ACC112 (cell line): ENCODE results near the gene TRIM58.

Source experiments
- H2AFZ ChIP-seq: fragments of 200-600 bp; sonication (generic); one replicate; pipeline ENCODE4 v1.6.0; 2017; ENCODE audit warnings: antibody characterized with exemption, low read length; ENCODE audit not compliant: unreplicated experiment
- H3K27ac ChIP-seq: fragments of 200-600 bp; sonication (generic); 2 replicates; pipeline ENCODE4 v1.5.1; 2014; ENCODE audit warnings: low read depth, mild to moderate bottlenecking, antibody characterized with exemption, low read length, moderate library complexity
- H3K27me3 ChIP-seq: fragments of 200-600 bp; sonication (generic); 2 replicates; pipeline ENCODE4 v1.6.1; 2014; ENCODE audit warnings: mild to moderate bottlenecking, antibody characterized with exemption, low read length, moderate library complexity, mixed read lengths; ENCODE audit not compliant: insufficient read depth
- H3K36me3 ChIP-seq: fragments of 200-600 bp; sonication (generic); 2 replicates; pipeline ENCODE4 v1.6.1; 2016; ENCODE audit warnings: mild to moderate bottlenecking, antibody characterized with exemption, low read length, moderate library complexity, mixed read lengths; ENCODE audit not compliant: insufficient read depth
- H3K4me1 ChIP-seq: fragments of 200-600 bp; sonication (generic); one replicate; pipeline ENCODE4 v1.6.1; 2016; ENCODE audit warnings: low read length, mixed read lengths; ENCODE audit not compliant: insufficient read depth, unreplicated experiment, control insufficient read depth
- H3K4me3 ChIP-seq: fragments of 200-600 bp; sonication (generic); 2 replicates; pipeline ENCODE4 v1.5.1; 2014; ENCODE audit warnings: mild to moderate bottlenecking, low read depth, low read length
- H3K79me2 ChIP-seq: fragments of 200-600 bp; sonication (generic); one replicate; pipeline ENCODE4 v1.6.0; 2016; ENCODE audit warnings: low read length; ENCODE audit not compliant: control insufficient read depth, unreplicated experiment, insufficient read depth

The TRIM58 gene

GRCh38 chr1:247919952-247920351 is 63.0 kb downstream of the TRIM58 start, which contains the start of gene OR2T8:
TSS of gene OR2T8 (plus strand) at chr1:247920252. CDS start at chr1:247921018, 766 bp downstream.
- Histone ChIP-seq H3K27me3 (no peaks in the 10 kb centered on the region), H2AFZ (no peak within 1 kb of the TSS), H3K79me2 (no peaks in the 10 kb centered on the region), H3K4me3 (no peak within 1 kb of the TSS), H3K36me3 (no peaks in the 10 kb centered on the region), H3K27ac (no peak within 1 kb of the TSS), H3K4me1 (no peaks in the 10 kb centered on the region)

- Histone ChIP-seq H3K4me3 (no peak overlapping the region), H3K79me2 (no peaks in the 10 kb centered on the region), H2AFZ (no peak overlapping the region), H3K27ac (no peak overlapping the region), H3K4me1 (no peaks in the 10 kb centered on the region), H3K36me3 (no peaks in the 10 kb centered on the region), H3K27me3 (no peaks in the 10 kb centered on the region)
Measured at GRCh38 chr1:247923941-247924340, 67.0 kb downstream of the TRIM58 start.

GRCh38 chr1:247924868-247925267 is 67.9 kb downstream of the TRIM58 start, which contains the start of gene OR2AJ1:
TSS of gene OR2AJ1 (plus strand) at chr1:247924889. CDS start at chr1:247933769, 8,880 bp downstream.
- no peaks in the 10 kb centered on the region for H3K36me3 ChIP-seq
- H3K4me1 ChIP-seq, result no peaks in the 10 kb centered on the region
- no peak within 1 kb of the TSS for H2AFZ ChIP-seq
- no peaks in the 10 kb centered on the region for H3K27me3 ChIP-seq
- H3K4me3 ChIP-seq, result no peak within 1 kb of the TSS
- H3K79me2 ChIP-seq, result no peaks in the 10 kb centered on the region
- no peak within 1 kb of the TSS for H3K27ac ChIP-seq
